RWPE2 (cell line): Measurements from ENCODE around the gene RIMKLB.
"Not testable (repeated sequence)": the region's sequence is repeated elsewhere in the genome, so short reads cannot be mapped to it uniquely, and the experiment has no call there.

Experiments used
- ATAC-seq: fragments of 200-7000 bp; cut with Tn5 transposase; 3 replicates; pipeline ENCODE4 v1.9.1; 2021; ENCODE audit warnings: low read depth
- DNase-seq: peaks from one replicate; pipeline ENCODE4 v3.0.0-alpha.2; 2020; ENCODE audit warnings: low spot score
- H3K27ac ChIP-seq: fragments of 450-650 bp; 2 replicates; pipeline ENCODE4 v1.5.1; 2017; ENCODE audit warnings: mild to moderate bottlenecking; ENCODE audit not compliant: poor library complexity, severe bottlenecking
- H3K27me3 ChIP-seq: fragments of 250-450 bp; sonication (Bioruptor Pico); 2 replicates; pipeline ENCODE4 v1.5.1; 2021; ENCODE audit warnings: mild to moderate bottlenecking, moderate library complexity; ENCODE audit not compliant: insufficient read depth, poor library complexity, severe bottlenecking
- H3K36me3 ChIP-seq: fragments of 250-450 bp; sonication (Bioruptor Pico); 2 replicates; pipeline ENCODE4 v1.5.1; 2020; ENCODE audit warnings: low read depth, mild to moderate bottlenecking, moderate library complexity
- H3K4me1 ChIP-seq: fragments of 250-450 bp; sonication (Bioruptor Pico); 2 replicates; pipeline ENCODE4 v1.5.1; 2021; ENCODE audit warnings: mild to moderate bottlenecking, moderate library complexity; ENCODE audit not compliant: insufficient read depth, poor library complexity, severe bottlenecking
- H3K4me3 ChIP-seq: fragments of 250-450 bp; sonication (Bioruptor Pico); 2 replicates; pipeline ENCODE4 v1.5.1; 2021; ENCODE audit warnings: mild to moderate bottlenecking, moderate library complexity; ENCODE audit not compliant: severe bottlenecking
- H3K9me3 ChIP-seq: fragments of 250-450 bp; sonication (Bioruptor Pico); 2 replicates; pipeline ENCODE4 v1.5.1; 2021; ENCODE audit warnings: mild to moderate bottlenecking, moderate library complexity; ENCODE audit not compliant: severe bottlenecking
- TF ChIP-seq, protein P1 (sequence below): fragments of 450-650 bp; IDR thresholded peaks from one replicate; pipeline ENCODE4 v1.5.1; 2017; ENCODE audit warnings: mild to moderate bottlenecking, moderate library complexity; ENCODE audit not compliant: poor library complexity, severe bottlenecking

RIMKLB gene

DNA sequence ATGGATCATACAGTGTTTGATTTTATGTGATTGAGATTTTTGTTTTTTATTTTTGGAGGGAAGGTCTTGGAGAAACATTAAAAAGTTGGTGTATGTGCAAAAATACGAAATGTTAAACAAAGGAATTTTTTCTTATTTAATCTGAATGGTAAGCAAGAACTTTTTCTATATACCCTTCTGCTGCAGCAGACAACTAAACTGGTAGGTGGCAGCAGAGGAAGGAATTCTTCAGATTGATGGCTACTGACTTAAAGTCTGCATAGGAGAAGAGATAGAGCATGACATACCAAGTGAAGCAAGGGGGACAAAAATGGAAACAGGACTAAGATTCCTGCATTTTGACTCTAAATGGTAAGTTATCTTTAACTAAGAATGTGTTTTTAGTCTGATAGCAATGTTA, 82.6 kb downstream of the RIMKLB start:
- Histone ChIP-seq H3K4me3 (no peak overlapping the region), H3K36me3 (peaks cover 13% of the 10 kb centered on the region; the same call in 1 of the 2 replicates), H3K9me3 (no peaks in the 10 kb centered on the region), H3K4me1 (no peaks in the 10 kb centered on the region), H3K27ac (no peak overlapping the region), H3K27me3 (no peaks in the 10 kb centered on the region)
- DNase-seq (no peak), ATAC-seq (no peak)
- TF ChIP-seq, protein P1, sequence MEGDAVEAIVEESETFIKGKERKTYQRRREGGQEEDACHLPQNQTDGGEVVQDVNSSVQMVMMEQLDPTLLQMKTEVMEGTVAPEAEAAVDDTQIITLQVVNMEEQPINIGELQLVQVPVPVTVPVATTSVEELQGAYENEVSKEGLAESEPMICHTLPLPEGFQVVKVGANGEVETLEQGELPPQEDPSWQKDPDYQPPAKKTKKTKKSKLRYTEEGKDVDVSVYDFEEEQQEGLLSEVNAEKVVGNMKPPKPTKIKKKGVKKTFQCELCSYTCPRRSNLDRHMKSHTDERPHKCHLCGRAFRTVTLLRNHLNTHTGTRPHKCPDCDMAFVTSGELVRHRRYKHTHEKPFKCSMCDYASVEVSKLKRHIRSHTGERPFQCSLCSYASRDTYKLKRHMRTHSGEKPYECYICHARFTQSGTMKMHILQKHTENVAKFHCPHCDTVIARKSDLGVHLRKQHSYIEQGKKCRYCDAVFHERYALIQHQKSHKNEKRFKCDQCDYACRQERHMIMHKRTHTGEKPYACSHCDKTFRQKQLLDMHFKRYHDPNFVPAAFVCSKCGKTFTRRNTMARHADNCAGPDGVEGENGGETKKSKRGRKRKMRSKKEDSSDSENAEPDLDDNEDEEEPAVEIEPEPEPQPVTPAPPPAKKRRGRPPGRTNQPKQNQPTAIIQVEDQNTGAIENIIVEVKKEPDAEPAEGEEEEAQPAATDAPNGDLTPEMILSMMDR, result no peak

DNA sequence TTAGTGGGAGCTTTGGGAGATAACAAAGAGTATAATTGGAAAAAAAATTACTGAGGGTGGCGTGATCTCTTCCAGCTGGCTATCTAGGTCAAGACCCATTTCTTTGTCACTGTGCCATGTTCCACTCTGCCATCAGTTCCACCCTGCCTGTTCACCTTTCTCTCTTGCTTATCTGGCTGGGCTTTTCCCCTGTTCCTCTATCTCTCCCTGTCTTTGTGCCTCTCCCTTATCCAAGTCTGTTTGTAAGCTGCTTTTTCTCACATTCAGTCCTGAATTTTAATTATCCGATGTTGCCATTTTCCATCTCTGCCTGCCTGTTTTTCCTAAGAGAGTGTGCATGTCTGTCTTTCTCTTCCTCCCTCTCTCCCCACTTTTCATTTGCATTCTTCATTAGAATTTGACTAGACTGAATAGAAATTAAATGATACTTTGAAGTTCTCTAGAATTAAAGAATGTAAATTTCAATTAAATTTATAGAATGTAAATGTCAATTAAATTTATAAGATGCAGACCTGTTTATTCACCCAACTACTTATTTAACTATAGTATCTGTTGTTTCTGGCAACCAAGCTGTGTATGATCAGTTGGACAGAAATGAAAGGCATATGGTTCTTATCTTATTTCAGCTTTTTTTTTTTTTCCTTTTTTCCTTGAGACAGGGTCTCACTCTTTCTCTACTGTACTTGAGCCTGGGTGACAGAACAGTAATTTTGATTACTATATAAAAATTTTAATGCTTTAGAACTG, 83.8 kb downstream of the RIMKLB start:
- Histone ChIP-seq H3K27me3 (no peaks in the 10 kb centered on the region), H3K36me3 (peaks cover 13% of the 10 kb centered on the region; the same call in 1 of the 2 replicates), H3K4me1 (no peaks in the 10 kb centered on the region), H3K4me3 (no peak overlapping the region), H3K9me3 (no peaks in the 10 kb centered on the region), H3K27ac (no peak overlapping the region)
- DNase-seq, result no peak
- TF ChIP-seq, protein P1, result no peak
- no peak for ATAC-seq

DNA sequence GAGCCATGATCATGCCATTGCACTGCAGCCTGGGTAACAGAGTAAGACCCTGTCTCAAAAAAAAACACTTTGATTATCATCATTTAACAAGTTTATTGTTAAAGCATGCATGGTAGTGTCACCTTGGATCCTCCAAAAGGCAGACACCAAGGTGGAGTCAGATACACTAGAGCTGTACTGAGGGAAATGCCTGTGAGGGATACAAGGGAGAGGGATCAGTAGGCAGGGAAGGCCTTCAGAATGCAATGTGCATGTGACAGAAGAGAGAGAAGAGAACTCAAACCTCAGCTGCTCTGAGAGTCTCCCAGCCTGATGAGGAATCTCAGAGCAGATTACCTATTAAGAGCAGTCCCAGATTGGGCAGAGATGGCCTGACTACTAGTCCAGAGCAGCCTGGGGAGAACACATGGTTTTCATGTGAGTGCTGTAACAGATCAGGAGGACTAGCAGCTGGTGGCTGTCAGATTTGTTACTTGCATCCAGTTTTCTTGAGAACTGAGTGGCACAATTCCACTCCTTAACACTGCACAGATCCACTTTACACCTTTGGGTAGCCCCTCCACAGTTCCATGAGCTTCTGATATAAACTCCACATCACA, 86.6 kb downstream of the RIMKLB start:
- Histone ChIP-seq H3K27me3 (no peaks in the 10 kb centered on the region), H3K27ac (no peak overlapping the region), H3K4me3 (no peak overlapping the region), H3K36me3 (peaks cover 4% of the 10 kb centered on the region; the same call in 1 of the 2 replicates), H3K9me3 (no peaks in the 10 kb centered on the region), H3K4me1 (no peaks in the 10 kb centered on the region)
- TF ChIP-seq, protein P1, result no peak
- ATAC-seq, result peak; percentile 31; the same call in 1 of the 3 replicates
- no peak for DNase-seq

DNA sequence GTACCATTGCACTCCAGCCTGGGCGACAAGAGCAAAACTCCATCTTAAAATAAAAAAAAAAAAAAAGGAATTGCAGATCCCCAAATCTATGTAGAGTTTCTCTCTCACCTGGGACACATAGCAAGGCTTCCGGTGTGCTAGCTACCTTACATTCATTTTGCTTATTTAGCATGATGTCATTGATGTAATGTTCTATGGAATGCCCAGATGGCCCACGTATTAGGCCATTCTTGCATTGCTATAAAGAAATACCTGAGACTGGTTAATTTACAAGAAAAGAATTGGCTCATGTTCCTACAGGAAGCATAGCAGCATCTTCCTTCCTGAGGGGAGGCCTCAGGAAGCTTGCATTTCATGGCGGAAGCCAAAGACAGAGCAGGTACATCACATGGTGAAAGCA, 87.7 kb downstream of the RIMKLB start:
- no peak overlapping the region for H3K27ac ChIP-seq
- ATAC-seq (no peak), DNase-seq (no peak)
- H3K9me3 ChIP-seq, result no peaks in the 10 kb centered on the region
- no peaks in the 10 kb centered on the region for H3K27me3 ChIP-seq
- TF ChIP-seq, protein P1, result no peak
- H3K4me1 ChIP-seq, result no peaks in the 10 kb centered on the region
- no peak overlapping the region for H3K4me3 ChIP-seq
- peaks cover 4% of the 10 kb centered on the region; the same call in 1 of the 2 replicates for H3K36me3 ChIP-seq

DNA sequence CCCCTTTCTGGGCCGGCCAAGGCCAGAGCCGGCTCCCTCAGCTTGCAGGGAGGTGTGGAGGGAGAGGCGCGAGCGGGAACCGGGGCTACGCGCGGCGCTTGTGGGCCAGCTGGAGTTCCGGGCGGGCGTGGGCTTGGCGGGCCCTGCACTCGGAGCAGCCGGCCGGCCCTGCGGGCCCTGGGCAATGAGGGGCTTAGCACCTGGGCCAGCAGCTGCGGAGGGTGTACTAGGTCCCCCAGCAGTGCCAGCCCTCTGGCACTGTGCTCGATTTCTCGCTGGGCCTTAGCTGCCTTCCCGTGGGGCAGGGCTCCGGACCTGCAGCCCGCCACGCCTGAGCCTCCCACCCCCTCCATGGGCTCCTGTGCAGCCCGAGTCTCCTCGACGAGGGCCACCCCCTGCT, 89.4 kb downstream of the RIMKLB start:
- not testable (repeated sequence) for H3K4me3 ChIP-seq, H3K36me3 ChIP-seq, H3K9me3 ChIP-seq, H3K4me1 ChIP-seq, ATAC-seq, DNase-seq, H3K27ac ChIP-seq, H3K27me3 ChIP-seq

DNA sequence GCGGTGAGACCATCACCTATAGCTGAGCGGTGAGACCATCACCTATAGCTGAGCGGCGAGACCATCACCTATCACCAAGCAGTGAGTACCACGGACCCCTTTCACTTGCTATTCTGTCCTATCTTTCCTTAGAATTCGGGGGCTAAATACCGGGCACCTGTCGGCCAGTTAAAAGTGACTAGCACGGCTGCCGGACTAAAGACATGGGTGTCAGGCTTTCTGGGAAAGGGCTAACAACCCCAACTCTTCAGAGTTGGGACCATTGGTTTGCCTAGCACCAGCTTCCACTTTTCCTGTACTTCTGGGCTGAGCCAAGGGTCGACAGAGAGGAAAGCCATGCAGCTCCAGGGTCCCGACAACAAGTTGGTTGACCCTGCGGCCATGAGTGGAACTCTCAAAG, 90.9 kb downstream of the RIMKLB start:
- H3K36me3 ChIP-seq, H3K9me3 ChIP-seq, H3K27ac ChIP-seq, ATAC-seq, H3K27me3 ChIP-seq, H3K4me1 ChIP-seq, DNase-seq, H3K4me3 ChIP-seq: not testable (repeated sequence)

DNA sequence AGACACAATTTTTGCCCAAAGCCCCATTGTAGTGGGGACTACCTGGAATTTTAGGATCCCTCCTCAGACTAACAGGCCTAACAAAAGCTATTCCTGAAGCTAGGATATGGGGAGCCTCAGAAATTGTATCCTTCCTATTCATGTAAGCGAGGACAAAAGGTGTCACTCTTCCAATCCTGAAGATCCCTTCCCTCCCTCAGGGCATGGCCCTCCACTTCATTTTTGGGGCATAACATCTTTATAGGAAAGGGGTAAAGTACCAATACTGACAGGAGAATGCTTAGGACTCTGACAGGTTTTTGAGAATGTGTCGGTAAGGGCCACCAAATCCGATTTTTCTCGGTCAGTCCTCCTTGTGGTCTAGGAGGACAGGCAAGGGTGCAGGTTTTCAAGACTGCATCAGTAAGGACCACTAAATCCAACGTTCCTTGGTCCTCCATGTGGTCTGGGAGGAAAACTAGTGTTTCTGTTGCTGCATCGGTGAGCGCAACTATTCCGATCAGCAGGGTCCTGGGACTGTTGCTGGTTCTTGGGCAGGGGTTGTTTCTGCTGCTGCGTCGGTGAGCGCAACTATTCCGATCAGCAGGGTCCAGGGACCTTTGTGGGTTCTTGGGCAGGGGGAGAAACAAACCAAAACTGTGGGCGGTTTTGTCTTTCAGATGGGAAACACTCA, 91.7 kb downstream of the RIMKLB start:
- H3K27ac ChIP-seq, DNase-seq, H3K27me3 ChIP-seq, ATAC-seq, H3K36me3 ChIP-seq, H3K9me3 ChIP-seq, H3K4me3 ChIP-seq, H3K4me1 ChIP-seq: not testable (repeated sequence)
